Adrenal gland (tissue), 12 donors: ENCODE results near the gene NACAD. TPM values are rescaled to one million over a fixed set of nuclear protein-coding genes. Genes with fewer than 3 reads are reported as not detected.

Experiments used
- DNase-seq, 7 donors: peaks; one replicate each; pipeline ENCODE4 v3.0.0-alpha.2; 2019 to 2020
- H3K27ac ChIP-seq, 5 donors: fragments of 200-600 bp; sonication (generic) in 4 of 5; 1 replicate in 3 of 5; 2 replicates in 2 of 5; pipeline versions ENCODE4 v1.5.1 to v1.8.0; 2016 to 2020; ENCODE audit warnings: mild to moderate bottlenecking in 1 of 5
- H3K27me3 ChIP-seq: fragments of 200-600 bp; 2 replicates; pipeline ENCODE4 v1.8.0; 2021
- H3K36me3 ChIP-seq, 2 donors: fragments of 200-600 bp; replicated peaks in 1 of 2; 1 replicate in 1 of 2; 2 replicates in 1 of 2; pipeline versions ENCODE4 v1.5.1 to v1.8.0; 2018 to 2022
- H3K4me1 ChIP-seq, 2 donors: fragments of 200-600 bp; replicated peaks in 1 of 2; 1 replicate in 1 of 2; 2 replicates in 1 of 2; pipeline versions ENCODE4 v1.5.1 to v1.8.0; 2018 to 2021
- H3K4me3 ChIP-seq, 4 donors: fragments of 200-600 bp; sonication (generic) in 3 of 4; one replicate each; pipeline ENCODE4 v1.5.1; 2016 to 2018
- H3K9me3 ChIP-seq, 3 donors: fragments of 200-600 bp; sonication (generic) in 1 of 3; replicated peaks in 1 of 3; 1 replicate in 2 of 3; 2 replicates in 1 of 3; pipeline versions ENCODE4 v1.5.1 to v1.8.0; 2016 to 2021
- CTCF ChIP-seq, 6 experiments: fragments of 450-650 bp in 4 of 6; fragments of 200-600 bp in 2 of 6; sonication (generic) in 1 of 6; IDR thresholded peaks; 1 replicate in 5 of 6; 2 replicates in 1 of 6; pipeline versions ENCODE4 v1.5.1 to v1.8.0; 2016 to 2021; ENCODE audit warnings: antibody characterized with exemption in 6 of 6, mild to moderate bottlenecking in 2 of 6, moderate library complexity in 1 of 6
- POLR2A ChIP-seq, 2 donors: fragments of 450-650 bp; IDR thresholded peaks; one replicate each; pipeline ENCODE4 v1.6.1; 2017; ENCODE audit warnings: antibody characterized with exemption in 2 of 2, mild to moderate bottlenecking in 2 of 2, moderate library complexity in 1 of 2
- WGBS, 4 donors: extraction: QIAGEN DNeasy Blood & Tissue Kit in 2 of 4; methylation state at CpG; one replicate each; pipeline versions ENCODE4 v1.1.5 to v1.1.7; 2013 to 2017; 5-methylcytosine and 5-hydroxymethylcytosine counted together
- intact Hi-C, 2 donors: fragments of 100-400 bp; cut with DNase I; formaldehyde crosslinking; loops; one replicate each; pipeline versions ENCODE4 v1.14.1 to v1.15.0; 2022 to 2023
- polyA plus RNA-seq, 3 donors: library from polyadenylated mRNA; stranded (reverse); fragments of 200-250 nt in 2 of 3; fragments of 350-450 nt in 1 of 3; fragmentation: Illumina TruSeq in 1 of 3; extraction: RNeasy Lipid Tissue Mini Kit (QIAGEN cat#74804) in 1 of 3; gene quantifications; one replicate each; pipeline ENCODE4 v1.2.3, GENCODE V29; 2013 to 2014
- total RNA-seq, 9 donors: library from RNA; depleted of rRNA in 4 of 9; stranded (reverse); fragments of >200 nt in 4 of 9; fragments of 120-200 nt in 1 of 9; fragmentation: NEBNext Ultra II Directional in 1 of 9; extraction: Animal tissue kit (Norgen Biotek cat#: 25700) in 1 of 9; gene quantifications; one replicate each; pipeline versions ENCODE4 v1.1.0 to v1.2.4, GENCODE V29; 2013 to 2023
- donor health status: healthy with polysubstance abuse.
- donor health status: Bipolar disorder and iron deficiency.
- donor health status: DM: yes; HTN: yes; CAD: no.
- donor health status: DM: no; HTN: no; CAD: no.
- donor health status: DM: no; HTN: no; CAD: no.
- donor health status: DM: yes; HTN: yes; CAD: no.

NACAD gene
- total and polyA plus RNA-seq, 12 donors: 0.93 to 12.1 (median 2.4) TPM

- WGBS, 4 donors: 89 to 94% (median 92%) methylated on average over 15 to 16 of the region's 16 CpGs
- Histone ChIP-seq H3K27me3 (no peaks in the 10 kb centered on the region), H3K4me1 (no peaks in the 10 kb centered on the region), H3K27ac (no peak overlapping the region), H3K36me3 (peaks cover 0 to 23% of the 10 kb centered on the region in 2 donors), H3K9me3 (no peaks in the 10 kb centered on the region), H3K4me3 (no peak overlapping the region)
- intact Hi-C loops: no loop called here
- peak in 1 of 7 donors; percentile 9 for DNase-seq
- TF ChIP-seq POLR2A (IDR thresholded peaks at IDR 0.05): no peak
- no peak for TF ChIP-seq CTCF (IDR thresholded peaks at IDR 0.05)
Measured at GRCh38 chr7:45064047-45064725, 24.6 kb downstream of the NACAD start.

GRCh38 chr7:45061806-45062425 lies 26.9 kb downstream of the NACAD start:
- no peaks in the 10 kb centered on the region for H3K9me3 ChIP-seq
- no peak for DNase-seq
- no peaks in the 10 kb centered on the region for H3K4me1 ChIP-seq
- intact Hi-C loops: no loop called here
- H3K27me3 ChIP-seq: no peaks in the 10 kb centered on the region
- TF ChIP-seq CTCF (IDR thresholded peaks at IDR 0.05): no peak
- no peak for TF ChIP-seq POLR2A (IDR thresholded peaks at IDR 0.05)
- 86 to 100% (median 93%) methylated on average over 1 of the region's 1 CpG for WGBS, 4 donors
- peaks cover 0 to 9% of the 10 kb centered on the region in 2 donors for H3K36me3 ChIP-seq
- H3K27ac ChIP-seq: no peak overlapping the region
- no peak overlapping the region for H3K4me3 ChIP-seq

- Histone ChIP-seq H3K9me3 (no peaks in the 10 kb centered on the region), H3K36me3 (peaks cover 0 to 9% of the 10 kb centered on the region in 2 donors), H3K27me3 (no peaks in the 10 kb centered on the region), H3K4me3 (no peak overlapping the region), H3K4me1 (no peaks in the 10 kb centered on the region), H3K27ac (no peak overlapping the region)
- DNase-seq: peak in 1 of 7 donors; percentile 12
- intact Hi-C loops: no loop called here
- WGBS, 4 donors: 98 to 100% (median 99%) methylated on average over 2 of the region's 2 CpGs
- no peak for TF ChIP-seq CTCF (IDR thresholded peaks at IDR 0.05)
- no peak for TF ChIP-seq POLR2A (IDR thresholded peaks at IDR 0.05)
Measured at GRCh38 chr7:45061352-45061751, 27.4 kb downstream of the NACAD start.

- Histone ChIP-seq H3K9me3 (no peaks in the 10 kb centered on the region), H3K36me3 (peaks cover 0 to 9% of the 10 kb centered on the region in 2 donors), H3K4me1 (no peaks in the 10 kb centered on the region), H3K27me3 (no peaks in the 10 kb centered on the region), H3K4me3 (no peak overlapping the region), H3K27ac (no peak overlapping the region)
- 96 to 98% (median 96%) methylated on average over 3 of the region's 3 CpGs for WGBS, 4 donors
- TF ChIP-seq CTCF (IDR thresholded peaks at IDR 0.05): no peak
- no peak for TF ChIP-seq POLR2A (IDR thresholded peaks at IDR 0.05)
- intact Hi-C loops: no loop called here
- no peak for DNase-seq
Measured at GRCh38 chr7:45060295-45060694, 28.5 kb downstream of the NACAD start.
